EH (cell line): ENCODE results near the gene OR12D3.
"Not testable (repeated sequence)": the region's sequence is repeated elsewhere in the genome, so short reads cannot be mapped to it uniquely, and the experiment has no call there.

ENCODE experiments used
- DNase-seq: peaks from one replicate; pipeline ENCODE4 v3.0.0-alpha.2; 2015; ENCODE audit warnings: low read depth

Gene OR12D3, protein sequence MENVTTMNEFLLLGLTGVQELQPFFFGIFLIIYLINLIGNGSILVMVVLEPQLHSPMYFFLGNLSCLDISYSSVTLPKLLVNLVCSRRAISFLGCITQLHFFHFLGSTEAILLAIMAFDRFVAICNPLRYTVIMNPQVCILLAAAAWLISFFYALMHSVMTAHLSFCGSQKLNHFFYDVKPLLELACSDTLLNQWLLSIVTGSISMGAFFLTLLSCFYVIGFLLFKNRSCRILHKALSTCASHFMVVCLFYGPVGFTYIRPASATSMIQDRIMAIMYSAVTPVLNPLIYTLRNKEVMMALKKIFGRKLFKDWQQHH

DNA sequence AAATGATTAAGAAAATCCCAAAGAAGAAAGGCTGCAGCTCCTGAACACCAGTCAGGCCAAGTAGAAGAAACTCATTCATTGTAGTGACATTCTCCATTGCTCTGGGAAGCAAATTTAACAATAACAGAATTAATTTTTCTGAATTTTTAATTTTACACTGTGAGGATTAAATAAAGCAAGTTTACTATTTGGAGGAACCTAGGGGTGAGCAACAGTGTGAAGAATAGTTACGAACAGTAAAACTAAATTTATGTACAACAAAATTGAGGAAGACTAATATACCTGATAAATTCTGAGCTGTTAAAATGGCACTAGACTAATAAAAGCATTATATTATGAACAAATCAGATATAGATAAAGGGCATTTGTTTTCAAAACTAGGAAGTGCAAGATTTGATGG is at the start of gene OR12D3:
Gene OR12D3 (minus strand): TSS at position 101 of the 400 bp plus-strand sequence. CDS start 4 bp downstream, at position 97.
- no peak for DNase-seq

GRCh38 chr6:29424575-29424974 is 49.5 kb upstream of the OR12D3 start:
- no peak for DNase-seq

- DNase-seq = no peak
These were observed 49.1 kb upstream of the OR12D3 start for GRCh38 chr6:29424168-29424567.

DNA sequence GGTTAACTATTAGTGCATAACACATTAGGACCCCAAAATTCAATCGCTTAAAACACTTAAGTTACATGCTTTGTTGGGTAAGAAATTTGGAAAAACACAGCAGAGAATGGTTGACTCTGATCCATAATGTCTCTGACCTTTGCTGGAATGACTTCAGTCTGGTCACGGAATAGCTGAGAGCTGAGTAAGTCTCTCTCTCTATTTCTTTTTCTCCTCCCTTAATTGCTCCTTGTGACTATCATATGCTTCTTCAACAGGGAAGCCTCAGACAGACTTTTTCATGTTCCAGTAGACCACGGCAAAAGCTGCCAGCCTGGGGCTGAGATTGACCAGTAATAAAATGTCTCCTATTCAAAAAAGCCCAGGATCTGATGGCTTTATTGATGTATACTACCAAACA is 44.4 kb upstream of the OR12D3 start:
- no peak for DNase-seq

GRCh38 chr6:29414588-29414987 is 39.5 kb upstream of the OR12D3 start, which contains the start of gene OR12D1:
OR12D1 (plus strand) TSS chr6:29414928.
- no peak for DNase-seq

- DNase-seq = no peak
These were observed 28.7 kb upstream of the OR12D3 start for GRCh38 chr6:29403801-29404200.

DNA sequence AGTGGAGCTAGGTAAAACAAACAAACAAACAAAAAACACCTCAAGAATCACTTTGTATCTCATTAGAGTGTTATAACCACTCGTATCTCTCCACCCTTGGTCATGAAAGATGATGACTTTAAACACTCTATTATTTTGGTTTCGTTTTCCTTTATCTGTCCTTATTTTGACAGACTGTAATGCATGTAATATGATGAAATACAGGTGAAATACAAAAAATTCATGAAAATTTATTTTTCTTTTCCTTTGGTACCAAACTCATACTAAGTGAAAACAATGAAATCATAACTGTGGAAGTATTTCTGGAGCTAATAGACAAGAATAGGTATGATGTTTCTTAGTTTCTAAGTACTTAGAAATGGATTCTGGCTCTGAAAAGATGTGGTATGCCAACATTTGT is 24.4 kb upstream of the OR12D3 start:
- no peak for DNase-seq

GRCh38 chr6:29395331-29395730 is 20.2 kb upstream of the OR12D3 start, which contains the start of gene OR12D2:
OR12D2 (plus strand) TSS chr6:29395631; CDS start chr6:29396700, 1,069 bp downstream.
- no peak for DNase-seq

GRCh38 chr6:29388533-29388932 is 13.4 kb upstream of the OR12D3 start:
- no peak for DNase-seq

DNA sequence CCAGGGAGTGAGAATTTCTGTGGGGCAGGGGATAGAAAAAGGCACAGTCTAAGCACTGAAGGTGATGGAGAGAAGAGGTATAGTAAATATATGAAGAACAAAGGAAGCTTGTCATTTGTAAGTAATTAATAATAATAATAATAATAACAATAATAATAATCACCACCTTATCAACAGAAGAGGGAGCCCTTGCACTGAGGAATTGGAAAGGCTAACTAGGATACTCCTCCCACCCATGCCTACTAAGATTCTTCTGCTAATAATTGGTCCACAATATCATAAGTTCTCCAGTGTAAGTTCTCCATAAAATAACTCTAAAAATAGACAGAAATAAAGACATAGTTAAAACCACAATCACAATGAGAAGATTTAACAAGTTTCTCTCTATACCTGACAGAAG is 912 bp upstream of the OR12D3 start:
- DNase-seq = no peak

GRCh38 chr6:29368765-29369164 is 6.3 kb downstream of the OR12D3 start, which contains the start of gene OR5V1:
OR5V1 (minus strand) TSS chr6:29368865; CDS start chr6:29356195, 12,670 bp downstream.
- no peak for DNase-seq

- no peak for DNase-seq
These were observed 19.5 kb downstream of the OR12D3 start for GRCh38 chr6:29355603-29356002.

- DNase-seq = no peak
These were observed 20.1 kb downstream of the OR12D3 start for GRCh38 chr6:29354980-29355379.

DNA sequence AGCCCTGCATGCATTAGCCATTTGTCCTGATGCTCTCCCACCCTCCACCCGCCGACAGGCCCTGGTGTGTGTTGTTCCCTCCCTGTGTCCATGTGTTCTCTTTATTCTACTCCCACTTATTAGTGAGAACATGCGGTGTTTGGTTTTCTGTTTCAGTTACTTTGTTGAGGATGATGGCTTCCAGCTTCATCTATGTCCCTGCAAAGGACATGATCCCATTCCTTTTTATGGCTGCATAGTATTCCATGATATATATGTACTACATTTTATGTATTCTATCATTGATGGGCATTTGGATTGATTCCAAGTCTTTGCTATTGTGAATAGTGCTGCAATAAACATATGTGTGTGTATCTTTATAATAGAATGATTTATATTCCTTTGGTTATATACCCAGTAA is 25.7 kb downstream of the OR12D3 start:
- not testable (repeated sequence) for DNase-seq

DNA sequence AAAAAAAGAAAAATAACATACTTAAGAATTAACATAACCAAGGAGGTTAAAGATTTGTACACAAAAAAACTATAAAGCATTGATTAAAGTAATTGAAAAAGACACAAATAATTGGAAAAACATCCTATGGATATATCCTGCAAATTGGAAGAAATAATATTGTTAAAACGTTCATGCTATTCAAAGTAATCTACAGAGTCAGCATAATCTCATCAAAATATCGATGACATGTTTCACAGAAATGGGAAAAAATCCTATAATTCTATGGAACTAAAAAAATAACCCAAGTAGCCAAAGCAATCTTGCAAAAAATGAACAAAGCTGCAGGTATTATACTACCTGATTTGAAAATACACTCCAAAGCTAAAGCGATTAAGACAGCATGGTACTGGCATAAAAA is 29.7 kb downstream of the OR12D3 start:
- DNase-seq = no peak

DNA sequence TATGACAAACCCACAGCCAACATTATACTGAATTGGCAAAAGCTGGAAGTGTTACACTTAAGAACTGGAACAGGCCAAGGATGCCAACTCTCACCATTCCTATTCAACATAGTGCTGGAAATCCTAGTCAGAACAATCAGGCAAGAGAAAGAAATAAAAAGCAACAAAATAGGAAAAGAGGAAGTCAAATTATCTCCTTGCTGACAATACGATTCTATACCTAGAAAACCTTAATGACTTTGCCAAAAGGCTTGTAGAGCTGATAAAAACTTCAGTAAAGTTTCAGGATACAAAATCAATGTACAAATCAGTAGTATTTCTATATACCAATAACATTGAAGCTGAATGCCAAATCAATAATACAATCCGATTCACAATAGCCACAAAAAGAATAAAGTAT is 38.8 kb downstream of the OR12D3 start:
- no peak for DNase-seq

DNA sequence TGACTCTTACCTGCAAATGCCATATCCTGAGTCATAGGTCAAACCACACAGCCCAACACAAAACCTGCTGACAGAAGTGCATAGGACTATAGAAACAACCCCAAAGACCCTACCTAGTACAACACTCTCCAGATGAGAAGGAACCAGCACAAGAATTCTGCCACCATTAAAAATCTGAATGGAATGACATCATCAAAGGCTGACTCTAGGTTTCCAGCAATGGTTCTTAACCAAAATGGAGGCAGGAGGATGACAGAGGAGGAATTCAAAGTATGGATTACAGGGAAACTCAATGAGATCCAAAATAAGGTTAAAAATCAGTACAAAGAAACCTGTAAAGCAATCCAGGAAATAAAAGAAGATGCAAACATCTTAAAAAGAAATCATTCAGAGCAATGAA is 42.4 kb downstream of the OR12D3 start:
- no peak for DNase-seq

GRCh38 chr6:29325777-29326176 is 49.3 kb downstream of the OR12D3 start:
- no peak for DNase-seq
